ENCODE measurements around the gene ADGRL3.

ADGRL3 gene

DNA sequence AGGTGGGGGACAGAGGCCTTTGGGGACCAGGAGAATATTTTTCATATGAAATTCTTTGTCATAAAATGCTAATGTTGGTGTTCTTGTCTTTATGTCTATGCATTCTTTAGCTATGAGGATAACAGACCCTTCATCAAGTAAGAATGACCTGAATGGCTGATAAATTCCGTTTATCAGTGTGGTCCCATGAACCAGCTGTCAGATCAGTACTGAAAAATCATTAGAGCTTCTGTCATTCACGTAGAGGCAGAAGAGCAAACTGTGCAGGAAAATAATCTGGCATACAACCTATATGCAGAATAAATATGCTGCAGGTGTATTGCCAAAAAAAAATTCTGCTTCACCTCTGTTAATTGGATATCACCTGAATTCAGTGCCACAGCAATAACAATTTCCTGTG is 828.6 kb downstream of the ADGRL3 start:
- no peak overlapping the region for H3K4me3 ChIP-seq (ENCODE audit: low read depth, low read length)
- in situ Hi-C loops (cut with HindIII; ENCODE audit: low sequenced_read_pairs): no loop called here
- no peak for DNase-seq (ENCODE audit: low read depth, low spot score)
- TF ChIP-seq, protein P1, sequence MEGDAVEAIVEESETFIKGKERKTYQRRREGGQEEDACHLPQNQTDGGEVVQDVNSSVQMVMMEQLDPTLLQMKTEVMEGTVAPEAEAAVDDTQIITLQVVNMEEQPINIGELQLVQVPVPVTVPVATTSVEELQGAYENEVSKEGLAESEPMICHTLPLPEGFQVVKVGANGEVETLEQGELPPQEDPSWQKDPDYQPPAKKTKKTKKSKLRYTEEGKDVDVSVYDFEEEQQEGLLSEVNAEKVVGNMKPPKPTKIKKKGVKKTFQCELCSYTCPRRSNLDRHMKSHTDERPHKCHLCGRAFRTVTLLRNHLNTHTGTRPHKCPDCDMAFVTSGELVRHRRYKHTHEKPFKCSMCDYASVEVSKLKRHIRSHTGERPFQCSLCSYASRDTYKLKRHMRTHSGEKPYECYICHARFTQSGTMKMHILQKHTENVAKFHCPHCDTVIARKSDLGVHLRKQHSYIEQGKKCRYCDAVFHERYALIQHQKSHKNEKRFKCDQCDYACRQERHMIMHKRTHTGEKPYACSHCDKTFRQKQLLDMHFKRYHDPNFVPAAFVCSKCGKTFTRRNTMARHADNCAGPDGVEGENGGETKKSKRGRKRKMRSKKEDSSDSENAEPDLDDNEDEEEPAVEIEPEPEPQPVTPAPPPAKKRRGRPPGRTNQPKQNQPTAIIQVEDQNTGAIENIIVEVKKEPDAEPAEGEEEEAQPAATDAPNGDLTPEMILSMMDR (IDR thresholded peaks at IDR 0.05; ENCODE audit: low read depth, low read length): no peak

DNA sequence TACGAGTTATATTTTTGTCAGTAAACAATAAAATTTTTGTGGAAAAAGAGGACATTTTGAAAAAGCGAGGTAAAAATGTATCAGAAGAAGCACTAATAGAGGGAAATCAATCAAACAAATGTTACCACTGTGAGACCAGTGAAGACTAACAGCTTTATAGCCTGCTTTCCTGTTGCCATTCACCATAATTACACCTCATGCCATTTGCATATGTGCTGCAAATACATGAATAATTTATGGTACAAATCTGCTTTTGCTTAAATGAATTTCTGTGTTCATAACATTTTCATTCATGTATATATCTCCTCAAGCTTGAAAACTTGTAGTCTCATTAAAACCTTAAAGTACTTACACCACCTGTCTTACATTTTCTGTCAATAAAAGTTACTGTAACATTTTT is 830.8 kb downstream of the ADGRL3 start:
- DNase-seq (ENCODE audit: low read depth, low spot score): no peak
- in situ Hi-C loops (cut with HindIII; ENCODE audit: low sequenced_read_pairs): no loop called here
- no peak overlapping the region for H3K4me3 ChIP-seq (ENCODE audit: low read depth, low read length)
- TF ChIP-seq, protein P1 (IDR thresholded peaks at IDR 0.05; ENCODE audit: low read depth, low read length): no peak

DNA sequence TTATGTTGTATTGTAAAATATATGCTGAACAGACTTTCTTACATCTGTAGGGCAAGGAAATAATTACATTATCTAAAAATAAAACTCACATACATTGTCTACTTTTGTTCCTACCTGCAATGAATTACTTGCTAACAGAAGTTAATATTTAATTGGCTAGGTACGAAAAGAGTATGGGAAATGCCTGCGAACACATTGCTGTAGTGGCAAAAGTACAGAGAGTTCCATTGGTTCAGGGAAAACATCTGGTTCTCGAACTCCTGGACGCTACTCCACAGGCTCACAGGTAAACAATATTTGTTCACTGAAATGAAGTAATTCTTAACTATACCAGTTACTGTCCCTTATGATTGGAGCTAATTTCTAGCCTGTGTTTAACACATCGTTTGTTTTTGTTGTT is 837.4 kb downstream of the ADGRL3 start:
- in situ Hi-C loops (cut with HindIII; ENCODE audit: low sequenced_read_pairs): no loop called here
- no peak for DNase-seq (ENCODE audit: low read depth, low spot score)
- H3K4me3 ChIP-seq (ENCODE audit: low read depth, low read length): no peak overlapping the region
- TF ChIP-seq, protein P1 (IDR thresholded peaks at IDR 0.05; ENCODE audit: low read depth, low read length): no peak

DNA sequence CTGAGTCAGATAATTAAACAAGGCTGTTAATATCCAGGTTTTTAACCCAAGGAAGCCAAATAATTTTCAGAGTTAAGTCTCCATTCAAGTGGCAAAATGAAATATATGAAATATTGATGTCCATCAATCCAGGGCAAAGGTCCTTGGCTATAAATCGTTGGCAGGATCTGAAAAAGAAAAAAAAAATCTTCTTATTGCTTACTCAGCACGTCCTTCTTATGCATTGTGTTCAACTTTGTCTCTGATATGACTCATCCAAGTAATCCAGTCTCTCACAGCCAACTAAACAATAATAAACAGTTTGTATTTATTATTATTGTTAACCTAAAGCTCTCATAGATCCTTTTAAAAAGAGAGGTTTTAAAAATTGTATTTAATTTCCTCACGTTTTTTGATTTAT is 851.2 kb downstream of the ADGRL3 start:
- in situ Hi-C loops (cut with HindIII; ENCODE audit: low sequenced_read_pairs): no loop called here
- no peak for DNase-seq (ENCODE audit: low read depth, low spot score)
- H3K4me3 ChIP-seq (ENCODE audit: low read depth, low read length): no peak overlapping the region
- TF ChIP-seq, protein P1 (IDR thresholded peaks at IDR 0.05; ENCODE audit: low read depth, low read length): no peak

DNA sequence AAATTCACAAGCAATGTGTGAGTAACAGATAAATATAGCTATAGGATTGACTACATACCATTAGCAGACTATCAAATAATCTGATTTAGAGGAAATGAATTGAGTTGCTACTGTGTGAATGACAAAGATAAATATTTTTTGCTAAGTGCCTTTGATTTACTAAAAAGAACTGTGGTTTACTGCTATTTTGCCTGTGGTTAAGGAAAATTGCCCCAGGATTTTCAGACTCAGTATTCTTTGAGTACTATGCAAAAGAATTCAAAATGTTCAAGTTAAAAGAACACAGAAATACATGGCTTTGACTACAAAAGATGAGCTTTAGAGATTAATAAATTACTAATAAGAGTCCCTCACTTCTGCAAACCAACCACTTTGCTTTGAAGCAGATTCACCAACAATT is 853.8 kb downstream of the ADGRL3 start:
- TF ChIP-seq, protein P1 (IDR thresholded peaks at IDR 0.05; ENCODE audit: low read depth, low read length): no peak
- in situ Hi-C loops (cut with HindIII; ENCODE audit: low sequenced_read_pairs): no loop called here
- no peak overlapping the region for H3K4me3 ChIP-seq (ENCODE audit: low read depth, low read length)
- no peak for DNase-seq (ENCODE audit: low read depth, low spot score)

DNA sequence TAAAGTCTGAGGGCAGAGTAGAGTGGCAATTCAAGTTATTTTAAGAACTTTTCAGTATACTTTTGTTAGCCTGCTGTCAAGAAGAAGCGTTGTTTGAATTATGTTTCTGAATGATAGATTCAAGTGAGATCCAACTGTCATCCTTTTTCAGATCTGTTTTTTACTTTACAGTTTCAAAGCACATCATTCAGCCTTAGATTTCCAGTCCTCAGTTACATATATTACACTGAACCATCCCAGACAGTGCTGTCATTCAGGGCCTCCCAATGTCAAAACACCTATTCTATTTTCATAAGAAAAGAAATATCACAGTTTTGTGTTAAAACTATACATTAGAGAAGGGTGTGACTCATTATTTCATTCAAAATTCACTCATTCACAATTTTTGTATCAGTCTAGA is 856.9 kb downstream of the ADGRL3 start:
- no peak overlapping the region for H3K4me3 ChIP-seq (ENCODE audit: low read depth, low read length)
- TF ChIP-seq, protein P1 (IDR thresholded peaks at IDR 0.05; ENCODE audit: low read depth, low read length): no peak
- in situ Hi-C loops (cut with HindIII; ENCODE audit: low sequenced_read_pairs): no loop called here
- DNase-seq (ENCODE audit: low read depth, low spot score): no peak

DNA sequence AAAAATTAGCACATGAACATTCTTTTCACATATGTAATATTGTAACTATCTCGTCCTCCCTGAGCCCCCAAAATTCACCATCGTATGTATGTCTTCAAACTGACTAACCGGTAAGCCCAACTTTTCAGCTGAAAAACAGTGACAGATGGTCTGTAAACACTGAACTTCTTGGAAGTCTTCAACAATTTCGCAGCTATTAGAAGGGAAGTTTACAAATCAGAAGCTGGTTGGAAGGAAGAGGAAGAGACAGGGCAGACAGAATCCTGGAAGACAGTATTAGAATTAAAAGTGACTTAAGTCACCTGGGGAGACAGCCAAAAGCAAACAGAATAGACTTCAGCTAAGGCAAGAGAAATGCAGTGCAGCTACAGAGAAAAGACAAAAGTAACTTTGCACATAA is 858.4 kb downstream of the ADGRL3 start:
- TF ChIP-seq, protein P1 (IDR thresholded peaks at IDR 0.05; ENCODE audit: low read depth, low read length): no peak
- H3K4me3 ChIP-seq (ENCODE audit: low read depth, low read length): no peak overlapping the region
- in situ Hi-C loops (cut with HindIII; ENCODE audit: low sequenced_read_pairs): no loop called here
- DNase-seq (ENCODE audit: low read depth, low spot score): no peak
